ENCODE measurements around the gene BRIP1. TPM values are rescaled to one million over a fixed set of nuclear protein-coding genes. Genes with fewer than 3 reads are reported as not detected.

Gene BRIP1
- total and polyA plus RNA-seq, 2 donors (not counting 3 experiments of a cell fraction or from before 2014, with no cell fraction given) = 1.8 to 12.1 TPM

- no peaks in the 10 kb centered on the region for H3K4me1 ChIP-seq (ENCODE audit: control insufficient read depth, extremely low read depth, insufficient read depth, low read length)
- H2AFZ ChIP-seq (ENCODE audit: low read depth, low read length) = no peak overlapping the region
- no TSS peak for BruUV-seq (replicated peaks)
- no peaks in the 10 kb centered on the region for H4K20me1 ChIP-seq (replicated peaks; ENCODE audit: control insufficient read depth, extremely low read depth, insufficient read depth, low read length)
- H3K4me2 ChIP-seq (ENCODE audit: insufficient read depth, low read length) = no peak overlapping the region
- ChIA-PET CTCF (no interaction called here), POLR2A (no interaction called here)
- H3K9me1 ChIP-seq (replicated peaks; ENCODE audit: control insufficient read depth, extremely low read depth, insufficient read depth, low read length) = no peaks in the 10 kb centered on the region
- no peak overlapping the region for H3K27ac ChIP-seq (ENCODE audit: insufficient read depth, low read depth, low read length)
- intact Hi-C loops (cut with micrococcal nuclease) (no loop called here), dilution Hi-C loops (cut with MboI; ENCODE audit: extremely low pct_ligation_motif_present, low sequenced_read_pairs) (no loop called here)
- TF ChIP-seq POLR2A (IDR thresholded peaks at IDR 0.05; ENCODE audit: low read depth, low read length) = no peak
- TF ChIP-seq JUN (IDR thresholded peaks at IDR 0.05; ENCODE audit: borderline replicate concordance, insufficient read depth, insufficient read length, low read depth) = no peak
- no peak for TF ChIP-seq MYC (IDR thresholded peaks at IDR 0.05; ENCODE audit: low read depth, low read length)
- TF ChIP-seq POLR2AphosphoS5 (IDR thresholded peaks at IDR 0.05; ENCODE audit: insufficient read depth, low read depth, low read length) = no peak
- TF ChIP-seq GATA2 (IDR thresholded peaks at IDR 0.05; ENCODE audit: insufficient read depth, insufficient read length, low read depth, low read length) = no peak
- TF ChIP-seq MAX (IDR thresholded peaks at IDR 0.05; ENCODE audit: insufficient read depth, insufficient read length) = no peak
- TF ChIP-seq FOS (IDR thresholded peaks at IDR 0.05; ENCODE audit: borderline replicate concordance, insufficient read depth, low read length) = no peak
- TF ChIP-seq CTCF (IDR thresholded peaks at IDR 0.05; ENCODE audit: extremely low read depth in 1 of 2, insufficient read depth in 1 of 2, low read depth in 1 of 2, low read length in 2 of 2) = no peak
- TF ChIP-seq EZH2 (IDR thresholded peaks at IDR 0.05; ENCODE audit: borderline replicate concordance, low read depth, low read length, severe bottlenecking) = no peak
- no peak for FAIRE-seq
- H3K9ac ChIP-seq (replicated peaks; ENCODE audit: extremely low read depth, insufficient read depth, low read length) = no peak overlapping the region
- H3K36me3 ChIP-seq (ENCODE audit: control insufficient read depth in 2 of 2, extremely low read depth in 1 of 2, insufficient read depth in 2 of 2, low read length in 2 of 2) = no peaks in the 10 kb centered on the region
- H3K4me3 ChIP-seq (replicated peaks in 1 of 3; ENCODE audit: insufficient read depth in 1 of 3, low read depth in 1 of 3, low read length in 3 of 3) = no peak overlapping the region
- H3K9me3 ChIP-seq (replicated peaks; ENCODE audit: control insufficient read depth, insufficient read depth, low read length) = no peaks in the 10 kb centered on the region
- H3K27me3 ChIP-seq (ENCODE audit: control insufficient read depth in 2 of 2, insufficient read depth in 2 of 2, low read length in 2 of 2) = no peaks in the 10 kb centered on the region
- no peaks in the 10 kb centered on the region for H3K79me2 ChIP-seq (ENCODE audit: control insufficient read depth, insufficient read depth, low read length)
- no peak for DNase-seq (ENCODE audit: low read depth, low spot score)
These were observed 78.8 kb downstream of the BRIP1 start for GRCh38 chr17:61784510-61784909.
